Measurements from ENCODE around the gene TPPP2.

Gene TPPP2

GRCh38 chr14:21011136-21011535 lies 18.9 kb upstream of the TPPP2 start:
- DNase-seq: no peak
- TF ChIP-seq, protein P1, sequence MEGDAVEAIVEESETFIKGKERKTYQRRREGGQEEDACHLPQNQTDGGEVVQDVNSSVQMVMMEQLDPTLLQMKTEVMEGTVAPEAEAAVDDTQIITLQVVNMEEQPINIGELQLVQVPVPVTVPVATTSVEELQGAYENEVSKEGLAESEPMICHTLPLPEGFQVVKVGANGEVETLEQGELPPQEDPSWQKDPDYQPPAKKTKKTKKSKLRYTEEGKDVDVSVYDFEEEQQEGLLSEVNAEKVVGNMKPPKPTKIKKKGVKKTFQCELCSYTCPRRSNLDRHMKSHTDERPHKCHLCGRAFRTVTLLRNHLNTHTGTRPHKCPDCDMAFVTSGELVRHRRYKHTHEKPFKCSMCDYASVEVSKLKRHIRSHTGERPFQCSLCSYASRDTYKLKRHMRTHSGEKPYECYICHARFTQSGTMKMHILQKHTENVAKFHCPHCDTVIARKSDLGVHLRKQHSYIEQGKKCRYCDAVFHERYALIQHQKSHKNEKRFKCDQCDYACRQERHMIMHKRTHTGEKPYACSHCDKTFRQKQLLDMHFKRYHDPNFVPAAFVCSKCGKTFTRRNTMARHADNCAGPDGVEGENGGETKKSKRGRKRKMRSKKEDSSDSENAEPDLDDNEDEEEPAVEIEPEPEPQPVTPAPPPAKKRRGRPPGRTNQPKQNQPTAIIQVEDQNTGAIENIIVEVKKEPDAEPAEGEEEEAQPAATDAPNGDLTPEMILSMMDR (IDR thresholded peaks at IDR 0.05): no peak
- peaks cover 0 to 6% (median 0%) of the 10 kb centered on the region in 4 donors for H3K4me1 ChIP-seq
- no peak overlapping the region for H3K27ac ChIP-seq
- intact Hi-C loops (cut with DNase I; ENCODE audit: low total_unique reads): no loop called here
- H3K9me3 ChIP-seq: no peaks in the 10 kb centered on the region
- H3K36me3 ChIP-seq: no peaks in the 10 kb centered on the region
- H3K27me3 ChIP-seq: no peaks in the 10 kb centered on the region
- H3K4me3 ChIP-seq: no peak overlapping the region

- TF ChIP-seq, protein P1 (IDR thresholded peaks at IDR 0.05): peak; percentile 93 to 97
- peak; percentile 85 to 88 for DNase-seq
Measured at GRCh38 chr14:21014761-21015190, 15.2 kb upstream of the TPPP2 start.

DNA sequence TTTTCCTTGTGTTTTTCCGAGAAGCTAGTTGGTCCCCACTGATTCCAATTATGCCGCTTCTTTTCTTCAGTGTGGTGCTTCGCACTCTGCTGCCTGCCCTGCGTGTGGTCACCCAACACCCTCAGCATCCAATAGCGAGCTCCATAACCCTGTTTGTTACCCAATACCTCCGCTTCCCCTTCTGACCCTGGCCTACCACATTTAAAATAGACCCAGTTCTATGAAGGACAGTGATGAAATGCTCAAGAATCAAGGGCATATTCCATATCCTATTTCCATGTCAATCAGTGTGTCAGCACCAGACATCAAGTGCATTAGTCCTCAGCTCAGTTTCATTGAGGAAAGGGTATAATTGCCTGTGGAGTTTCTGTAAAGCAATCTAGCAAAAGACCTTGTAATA lies 14.7 kb upstream of the TPPP2 start:
- no peak overlapping the region for H3K4me3 ChIP-seq
- no peaks in the 10 kb centered on the region for H3K9me3 ChIP-seq
- DNase-seq: no peak
- H3K36me3 ChIP-seq: peaks cover 13 to 41% (median 32%) of the 10 kb centered on the region in 3 donors
- H3K27me3 ChIP-seq: no peaks in the 10 kb centered on the region
- H3K27ac ChIP-seq: no peak overlapping the region
- peaks cover 0 to 6% (median 0%) of the 10 kb centered on the region in 4 donors for H3K4me1 ChIP-seq
- TF ChIP-seq, protein P1 (IDR thresholded peaks at IDR 0.05): no peak
- intact Hi-C loops (cut with DNase I; ENCODE audit: low total_unique reads): loop anchor here (2.0 kb wide), 1 partner anchor 25 kb away; no protein-coding TSS in a partner anchor

More at GRCh38 chr14:21014761-21015190, 15.2 kb upstream of the TPPP2 start:
- Histone ChIP-seq H3K9me3 (no peaks in the 10 kb centered on the region), H3K4me1 (peaks cover 0 to 6% (median 0%) of the 10 kb centered on the region in 4 donors), H3K4me3 (no peak overlapping the region), H3K27ac (no peak overlapping the region), H3K27me3 (no peaks in the 10 kb centered on the region), H3K36me3 (peaks cover 11 to 35% (median 31%) of the 10 kb centered on the region in 3 donors)
- intact Hi-C loops (cut with DNase I; ENCODE audit: low total_unique reads): loop anchor here (2.0 kb wide), 1 partner anchor 26 kb away; no protein-coding TSS in a partner anchor

DNA sequence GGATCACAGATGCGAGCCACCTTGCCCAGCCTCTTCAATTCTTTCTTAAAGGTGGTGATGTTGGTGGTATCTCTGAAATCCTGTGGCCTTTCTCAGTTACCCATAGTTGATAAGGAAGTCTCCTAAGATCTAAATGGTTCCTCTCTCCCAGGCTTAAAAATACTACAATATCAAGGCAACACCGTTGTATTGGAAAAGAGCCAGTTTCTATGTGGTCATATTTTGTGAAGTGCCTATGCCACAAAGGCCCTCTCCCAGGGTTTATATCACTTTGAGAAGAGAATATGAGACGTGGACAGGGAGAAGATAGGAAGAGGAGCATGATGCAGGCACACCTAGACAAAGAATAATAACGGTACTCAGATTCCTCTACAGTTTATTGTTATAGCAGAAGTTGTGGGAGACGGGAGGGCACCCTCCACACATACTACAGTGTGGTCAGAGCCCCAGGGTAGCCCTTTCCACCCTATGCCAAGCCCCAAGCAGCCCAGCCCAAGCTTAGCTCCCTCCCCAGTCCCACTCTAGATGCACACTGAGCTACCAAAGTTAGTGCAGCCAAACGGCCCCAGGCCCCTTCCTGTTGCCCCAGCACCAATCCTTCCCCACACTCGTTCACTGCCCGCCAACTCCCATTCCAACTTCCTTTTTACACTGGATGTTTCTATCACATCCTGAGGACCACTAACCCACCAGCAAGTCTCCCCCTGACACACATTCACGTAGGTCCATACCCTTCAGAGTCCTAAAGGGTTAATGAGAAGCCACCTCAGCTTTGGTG lies 13.4 kb upstream of the TPPP2 start:
- intact Hi-C loops (cut with DNase I; ENCODE audit: low total_unique reads): no loop called here

DNA sequence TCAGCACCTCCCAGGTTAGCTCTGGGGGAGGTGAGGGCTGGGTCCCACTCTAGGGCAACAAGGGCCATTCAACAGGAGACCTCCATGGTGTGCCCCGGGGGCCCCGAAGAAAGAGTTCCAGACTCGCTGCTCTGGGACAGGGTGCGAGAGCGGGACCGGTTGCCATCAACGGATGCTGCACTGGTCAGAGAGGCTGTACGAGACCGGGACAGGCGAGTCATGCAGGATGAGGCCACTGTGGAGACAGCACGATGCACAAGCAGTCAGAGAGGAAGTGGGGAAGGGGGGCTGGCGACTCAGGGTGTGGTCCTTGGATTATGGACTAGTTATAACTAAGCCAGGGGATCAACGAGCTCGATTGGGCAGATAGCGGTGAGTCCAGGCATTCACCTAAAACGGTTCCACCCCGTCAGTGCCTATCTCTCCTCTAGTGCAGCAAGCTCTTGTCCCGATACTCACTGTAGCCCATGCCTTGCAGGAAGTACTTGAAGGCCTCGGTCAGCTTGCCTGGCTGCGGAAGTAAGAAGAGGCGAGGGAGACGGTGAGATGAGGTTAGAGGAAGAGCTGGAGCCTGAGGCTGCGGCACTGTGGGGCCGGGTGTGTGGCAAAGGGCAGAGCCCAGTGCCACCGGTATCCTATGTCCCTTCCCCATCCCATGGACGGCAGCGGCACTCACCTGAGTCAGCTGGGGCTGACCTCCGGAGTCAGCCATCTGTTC lies 12.3 kb upstream of the TPPP2 start:
- Histone ChIP-seq H3K36me3 (peaks cover 29 to 63% (median 47%) of the 10 kb centered on the region in 3 donors), H3K4me1 (peaks cover 0 to 16% (median 1%) of the 10 kb centered on the region in 4 donors), H3K4me3 (no peak overlapping the region), H3K9me3 (no peaks in the 10 kb centered on the region), H3K27ac (no peak overlapping the region), H3K27me3 (no peaks in the 10 kb centered on the region)
- intact Hi-C loops (cut with DNase I; ENCODE audit: low total_unique reads): no loop called here
- TF ChIP-seq, protein P1 (IDR thresholded peaks at IDR 0.05): no peak
- DNase-seq: no peak

More for the DNA sequence above, 13.4 kb upstream of the TPPP2 start:
- H3K4me3 ChIP-seq: no peak overlapping the region
- H3K27me3 ChIP-seq: no peaks in the 10 kb centered on the region
- no peak overlapping the region for H3K27ac ChIP-seq
- H3K4me1 ChIP-seq: peaks cover 0 to 6% (median 0%) of the 10 kb centered on the region in 4 donors
- TF ChIP-seq, protein P1 (IDR thresholded peaks at IDR 0.05): no peak
- no peak for DNase-seq
- H3K36me3 ChIP-seq: peaks cover 22 to 54% (median 44%) of the 10 kb centered on the region in 3 donors
- no peaks in the 10 kb centered on the region for H3K9me3 ChIP-seq

Measured in tibial artery (tissue), 4 donors.